GM18909 (cell line): ENCODE data around the gene POFUT2.

Experiments used
- ATAC-seq: cut with Tn5 transposase; IDR thresholded peaks from one replicate; pipeline ENCODE4 v1.9.1; 2021; ENCODE audit warnings: mild to moderate bottlenecking; ENCODE audit not compliant: unreplicated experiment, poor library complexity

POFUT2 gene

DNA sequence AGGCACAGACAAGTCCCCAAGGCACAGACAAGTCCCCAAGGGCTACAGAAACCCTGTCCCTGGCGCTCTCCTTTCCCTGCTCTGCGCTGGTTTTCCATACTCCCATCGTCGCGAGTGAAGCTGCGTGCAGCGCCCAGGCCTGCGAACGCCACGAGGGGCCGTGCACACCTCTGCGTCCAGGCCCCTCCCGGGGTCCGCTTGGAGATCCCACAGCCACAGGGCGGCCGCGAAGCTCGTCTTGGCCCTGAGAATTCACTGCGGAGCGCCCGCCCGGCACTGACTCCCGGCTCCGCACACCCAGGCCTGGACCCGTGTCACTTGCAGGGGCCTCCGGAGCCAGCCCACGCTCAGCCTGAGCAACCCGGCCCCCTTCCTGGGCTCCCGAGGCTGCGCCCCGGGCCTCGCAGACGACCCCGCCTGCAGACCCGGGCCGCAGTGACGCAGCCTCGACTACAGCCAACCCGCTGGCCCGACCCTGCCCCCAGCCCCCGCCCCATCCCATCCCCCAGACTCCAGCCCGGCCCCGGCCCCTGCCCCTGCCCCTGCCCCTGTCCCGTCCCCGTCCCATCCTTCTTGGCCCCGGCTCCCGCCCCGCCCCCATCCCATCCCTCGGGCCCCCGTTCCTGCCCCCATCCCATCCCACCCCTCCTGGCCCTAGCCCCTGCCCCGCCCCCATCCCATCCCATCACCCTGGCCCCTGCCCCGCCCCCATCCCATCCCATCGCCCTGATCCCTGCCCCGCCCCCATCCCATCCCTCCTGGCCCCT lies 841 bp downstream of the POFUT2 start:
- no peak for ATAC-seq

DNA sequence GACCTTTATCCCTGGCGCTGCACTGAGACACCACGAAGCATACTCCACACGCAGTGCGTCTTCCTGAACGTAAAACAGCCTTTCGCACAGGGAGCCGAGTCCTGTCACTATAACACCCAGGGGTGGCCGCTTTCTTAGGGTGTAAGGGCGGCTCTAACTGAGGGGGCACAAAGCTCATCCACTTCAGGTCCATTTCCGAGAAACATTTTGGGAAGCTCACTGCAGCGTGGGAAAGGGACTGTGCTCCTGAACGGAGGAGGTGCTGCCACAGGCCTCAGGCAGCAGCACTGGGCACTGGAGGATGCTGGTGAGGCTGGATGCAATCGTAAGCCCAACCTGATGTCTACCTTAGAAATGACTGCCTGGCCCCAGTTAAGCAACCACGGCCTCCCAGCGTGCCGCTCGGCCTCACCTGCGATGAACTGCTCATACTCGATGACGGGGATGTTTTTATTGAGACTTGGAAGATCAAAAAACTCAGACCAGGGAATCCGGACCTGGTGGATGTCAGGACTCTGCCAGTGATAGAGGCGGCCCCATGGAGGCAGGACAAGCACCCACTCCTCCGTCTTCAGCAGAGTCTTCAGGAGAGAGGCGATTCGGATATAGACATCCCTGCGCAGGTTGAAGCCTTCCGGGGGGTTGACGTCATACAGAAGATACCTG lies 2.3 kb downstream of the POFUT2 start:
- ATAC-seq, result no peak

DNA sequence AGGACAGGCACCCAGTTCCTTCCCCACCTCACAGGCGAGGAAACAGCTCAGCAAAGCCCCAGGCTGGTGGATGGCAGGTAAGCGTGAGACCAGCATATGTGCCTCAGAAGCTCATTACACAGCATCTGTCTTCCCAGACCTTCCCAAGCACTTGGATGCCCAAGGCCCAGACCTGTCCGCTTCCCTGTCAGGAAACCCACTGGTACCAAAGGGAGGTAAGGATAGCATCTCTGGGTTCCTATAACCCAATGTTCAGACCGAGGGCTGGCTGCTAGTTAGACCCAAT lies 3.3 kb downstream of the POFUT2 start:
- ATAC-seq, result no peak

DNA sequence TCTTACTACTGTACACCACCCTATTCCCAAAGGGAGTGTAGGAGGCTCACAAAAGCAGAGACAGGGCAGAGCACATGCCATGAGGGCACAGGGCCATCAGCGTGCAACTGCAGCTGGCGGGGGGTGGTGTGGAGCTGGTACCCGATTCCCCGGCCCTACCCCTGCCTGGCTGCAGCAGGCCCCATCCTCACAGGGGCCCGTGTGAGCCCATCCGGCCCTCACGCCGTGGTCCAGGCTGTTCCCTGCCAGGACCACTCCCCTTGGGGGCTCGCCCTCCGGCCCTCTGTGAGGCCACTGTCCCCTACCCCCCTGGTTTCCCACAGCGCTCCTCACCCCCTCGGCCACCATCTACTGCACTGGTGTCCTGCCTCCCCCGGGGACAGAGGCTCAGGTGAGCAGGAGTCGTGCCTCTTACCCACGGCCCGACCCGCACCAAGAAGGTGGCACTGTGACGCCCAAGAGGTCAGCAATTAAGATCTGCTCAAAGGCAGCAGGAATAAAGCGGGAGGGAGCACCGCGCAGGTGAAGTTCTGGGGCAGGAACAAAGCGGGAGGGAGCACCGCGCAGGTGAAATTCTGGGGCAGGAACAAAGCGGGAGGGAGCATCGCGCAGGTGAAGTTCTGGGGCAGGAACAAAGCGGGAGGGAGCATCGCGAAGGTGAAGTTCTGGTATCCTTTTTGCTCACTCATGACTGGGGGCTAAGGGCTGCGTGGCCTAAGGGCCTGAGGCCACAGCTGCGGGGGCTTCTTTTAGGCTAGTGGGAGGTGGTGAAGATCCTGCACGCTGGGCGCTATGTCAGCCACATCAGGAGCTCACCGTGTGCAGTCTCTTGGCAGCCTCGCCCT lies 3.9 kb downstream of the POFUT2 start:
- no peak for ATAC-seq

DNA sequence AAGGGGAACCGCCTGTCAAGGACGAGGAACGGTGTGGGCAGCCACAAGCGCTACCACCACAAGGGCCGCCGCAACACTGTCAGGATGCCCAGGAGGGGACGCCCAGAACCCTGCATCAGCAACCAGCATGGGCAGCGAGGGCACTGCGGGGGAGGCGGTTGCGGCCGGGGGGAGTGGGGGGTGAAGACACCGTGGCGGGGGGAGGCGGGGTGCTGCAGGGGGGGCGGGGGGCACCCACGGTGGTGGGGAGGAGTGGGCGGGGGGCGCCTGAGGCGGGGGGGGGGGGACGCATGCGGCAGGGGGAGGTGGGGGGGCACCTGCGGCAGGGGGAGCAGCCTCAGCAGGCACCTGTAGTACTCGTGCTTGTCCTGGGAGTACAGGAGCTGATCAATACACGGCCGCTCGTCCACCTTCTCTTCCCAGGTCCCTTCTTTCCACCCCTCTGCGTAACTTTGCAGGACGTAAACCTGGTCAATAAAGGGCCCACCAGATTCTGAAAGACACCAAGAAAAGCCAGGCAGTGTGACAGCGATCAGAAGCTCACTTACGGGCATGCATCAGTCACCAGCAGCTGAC lies 4.6 kb downstream of the POFUT2 start:
- ATAC-seq, result no peak

DNA sequence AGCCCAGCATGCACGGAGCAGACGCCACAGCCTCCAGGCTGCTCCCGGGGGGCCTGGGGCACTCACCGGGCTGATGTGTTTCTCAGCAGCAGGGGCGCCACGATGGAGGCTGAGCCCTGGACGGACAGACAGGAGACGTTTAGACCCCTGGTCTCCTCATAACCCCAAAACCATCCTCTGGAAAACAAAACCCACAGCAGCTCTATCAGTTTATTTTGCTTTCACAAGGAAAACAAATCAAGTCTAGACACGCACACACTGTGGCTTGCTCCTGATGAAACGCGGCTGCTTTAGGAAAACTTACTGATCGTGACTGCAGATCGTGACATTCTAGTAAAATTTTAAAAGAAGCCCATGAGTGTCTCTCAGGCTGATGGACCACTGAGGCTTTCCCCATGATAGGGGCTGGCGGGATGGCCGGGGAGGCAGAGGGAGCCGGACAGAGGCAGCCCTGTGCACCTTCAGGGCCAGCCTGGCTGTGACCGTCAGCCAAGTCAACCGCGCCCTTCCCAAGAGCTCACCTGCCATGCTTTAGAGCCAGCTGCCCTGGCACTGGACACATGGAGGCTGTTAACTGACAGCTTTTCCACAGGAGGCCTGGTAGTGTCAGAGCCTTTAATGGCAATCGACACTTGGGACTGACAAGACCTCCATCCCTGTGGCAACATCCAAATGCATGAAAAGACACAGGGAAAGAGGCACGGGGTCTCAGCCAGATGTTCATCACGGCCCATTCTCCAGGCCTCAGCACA lies 5.2 kb downstream of the POFUT2 start:
- no peak for ATAC-seq

DNA sequence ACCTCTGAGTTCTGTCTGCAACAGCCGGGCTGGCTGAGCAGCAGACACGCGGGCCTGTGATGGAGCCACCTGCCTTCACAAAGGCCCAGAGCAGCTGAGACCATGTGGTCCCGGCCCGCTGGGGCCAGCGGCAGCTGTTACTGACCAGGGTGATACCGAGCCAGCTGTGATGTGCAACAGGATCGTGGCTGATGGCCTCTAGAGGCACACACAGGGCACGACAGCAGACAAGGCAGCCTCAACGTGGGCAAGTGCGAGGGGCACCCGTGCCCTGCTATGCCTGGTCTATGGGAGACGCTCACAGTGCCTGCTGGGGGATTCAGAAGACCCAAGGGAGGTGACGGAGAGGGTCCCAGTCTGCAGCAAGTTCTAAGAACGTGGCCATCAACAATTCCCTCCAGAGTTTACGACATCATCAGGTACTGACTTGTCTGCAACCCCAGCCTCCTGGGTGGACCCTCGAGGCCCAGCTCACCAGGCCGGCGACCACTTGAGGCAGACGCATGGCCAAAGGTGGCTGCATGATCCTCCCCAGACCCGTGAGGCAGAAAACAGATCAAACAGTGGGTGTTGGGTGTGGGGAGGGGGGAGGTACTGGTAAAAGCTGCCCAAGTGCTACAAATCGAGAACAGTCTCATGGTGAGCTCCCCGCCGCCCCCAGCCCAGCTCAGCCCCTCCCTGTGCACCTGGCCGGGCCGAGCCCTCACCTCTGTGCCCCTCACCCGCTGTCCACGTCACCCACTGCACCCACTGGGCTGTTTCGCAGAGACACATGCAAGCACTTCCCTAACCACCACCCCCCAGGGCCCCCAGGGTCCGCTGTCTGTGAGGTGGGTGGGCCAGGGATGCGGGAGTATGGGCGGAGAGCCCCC lies 6.0 kb downstream of the POFUT2 start:
- no peak for ATAC-seq

DNA sequence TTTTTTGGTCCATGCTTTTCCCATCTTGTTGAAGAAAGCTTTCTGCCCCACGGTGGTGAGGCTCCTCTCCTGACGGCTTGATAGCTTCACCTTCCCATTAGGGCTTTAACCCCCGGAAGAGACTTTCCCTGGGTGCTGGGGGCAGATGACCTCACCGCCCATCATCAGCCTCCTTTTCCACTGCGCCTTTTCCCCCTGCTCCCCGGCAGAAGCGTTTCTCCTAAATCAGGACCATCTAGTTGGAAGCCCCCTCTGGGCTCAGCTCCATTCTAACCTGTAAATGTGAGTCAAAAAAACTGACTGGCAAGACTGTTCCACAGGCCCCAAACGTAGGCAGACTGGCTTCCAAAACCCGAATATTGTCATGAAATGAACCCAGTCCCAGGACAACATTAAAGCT lies 6.7 kb downstream of the POFUT2 start:
- no peak for ATAC-seq

DNA sequence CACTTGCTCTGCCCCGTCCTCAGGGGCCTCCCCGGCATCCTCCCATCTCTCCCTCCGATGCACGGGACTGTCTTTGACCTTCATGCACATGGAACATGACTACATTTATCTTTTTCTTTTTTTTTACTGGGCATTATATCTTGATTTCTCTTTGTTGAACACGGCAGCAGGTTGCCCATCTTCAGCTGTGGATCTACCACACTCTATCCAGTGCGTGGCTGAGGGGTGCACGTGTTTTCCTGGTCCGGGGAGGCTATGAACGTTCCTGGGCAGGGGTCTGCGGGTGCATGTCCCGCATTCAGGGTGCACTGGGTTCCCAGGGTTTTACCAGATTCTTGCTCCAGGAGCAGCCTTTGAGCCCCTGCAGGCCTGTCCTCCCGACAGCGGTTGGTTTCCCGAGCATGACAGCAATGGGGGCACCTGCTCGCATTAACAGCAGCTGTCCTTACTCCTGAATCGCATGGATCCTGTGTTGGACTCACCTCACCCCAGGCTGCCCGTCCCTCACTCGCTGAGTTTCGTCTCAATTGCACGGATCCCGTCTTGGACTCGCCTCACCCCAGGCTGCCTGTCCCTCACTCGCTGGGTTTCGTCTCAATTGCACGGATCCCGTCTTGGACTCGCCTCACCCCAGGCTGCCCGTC lies 7.4 kb downstream of the POFUT2 start:
- ATAC-seq, result no peak

DNA sequence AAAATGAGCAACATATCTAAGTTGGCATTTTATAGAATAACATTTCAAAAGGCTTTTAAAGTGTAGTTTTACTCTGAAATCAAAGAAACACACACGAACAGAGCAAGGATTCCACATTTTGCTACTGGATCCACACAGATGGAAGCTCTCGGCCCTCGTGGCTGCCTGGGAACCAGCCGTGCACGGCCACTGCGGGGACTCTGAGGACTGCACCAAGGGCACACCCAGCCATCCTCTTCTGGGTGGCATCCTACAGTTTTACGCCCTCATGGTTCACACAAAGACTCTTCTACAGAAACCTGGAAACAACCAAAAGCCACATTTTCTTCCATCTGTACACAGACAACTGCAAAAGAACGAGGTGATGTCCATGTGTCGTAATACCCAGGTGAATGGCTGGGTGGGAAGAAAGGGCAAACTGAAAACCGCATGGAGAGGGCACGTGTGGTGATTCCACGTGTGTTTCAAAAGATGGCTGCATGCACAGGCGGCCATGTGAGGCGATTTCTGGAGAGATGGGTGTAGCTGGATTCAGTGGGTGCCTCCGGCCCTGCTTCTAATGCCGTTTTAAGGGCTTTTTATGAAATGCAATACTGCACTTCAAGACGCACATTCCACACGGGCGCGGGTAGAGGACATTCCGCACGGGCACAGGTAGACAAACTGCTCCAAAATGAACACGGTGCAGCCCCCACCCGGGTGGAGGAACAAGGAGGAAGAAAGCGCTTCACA lies 8.1 kb downstream of the POFUT2 start:
- ATAC-seq, result no peak

DNA sequence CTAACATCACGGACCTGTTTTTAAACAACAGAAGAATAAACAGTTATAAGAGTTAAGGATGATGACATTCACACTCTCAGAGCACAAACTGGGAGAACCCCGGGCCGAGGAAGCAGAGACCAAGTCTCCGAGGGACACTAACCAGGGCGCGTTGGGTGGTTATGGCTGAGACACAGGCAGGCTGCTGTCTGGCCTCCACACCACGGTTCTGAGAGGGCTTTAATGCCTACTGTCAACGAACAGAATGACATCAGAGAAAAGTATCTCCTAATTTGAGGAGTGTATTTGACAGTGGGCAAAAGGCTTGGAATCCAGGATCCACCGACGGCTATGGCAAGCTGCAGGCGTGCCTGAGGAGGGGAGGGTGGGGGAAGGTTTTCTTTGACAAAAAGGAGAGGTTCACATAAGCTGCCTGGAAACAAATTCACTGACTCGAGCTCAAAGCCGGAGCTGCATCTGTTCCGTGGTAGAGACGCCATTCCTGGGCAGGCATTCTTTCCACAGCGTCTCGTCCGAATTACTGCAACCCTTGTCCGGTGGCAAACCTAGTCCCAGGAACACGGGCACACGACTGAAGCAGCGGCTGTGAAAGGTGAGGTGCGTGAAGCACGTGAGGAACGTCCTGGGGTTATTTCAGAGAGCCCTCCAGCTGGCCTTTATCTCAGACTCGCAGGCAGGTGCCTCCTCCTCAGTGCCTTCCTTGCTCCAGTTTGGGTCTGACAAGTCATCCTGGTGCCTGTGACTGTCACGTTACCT lies 9.4 kb downstream of the POFUT2 start:
- no peak for ATAC-seq

DNA sequence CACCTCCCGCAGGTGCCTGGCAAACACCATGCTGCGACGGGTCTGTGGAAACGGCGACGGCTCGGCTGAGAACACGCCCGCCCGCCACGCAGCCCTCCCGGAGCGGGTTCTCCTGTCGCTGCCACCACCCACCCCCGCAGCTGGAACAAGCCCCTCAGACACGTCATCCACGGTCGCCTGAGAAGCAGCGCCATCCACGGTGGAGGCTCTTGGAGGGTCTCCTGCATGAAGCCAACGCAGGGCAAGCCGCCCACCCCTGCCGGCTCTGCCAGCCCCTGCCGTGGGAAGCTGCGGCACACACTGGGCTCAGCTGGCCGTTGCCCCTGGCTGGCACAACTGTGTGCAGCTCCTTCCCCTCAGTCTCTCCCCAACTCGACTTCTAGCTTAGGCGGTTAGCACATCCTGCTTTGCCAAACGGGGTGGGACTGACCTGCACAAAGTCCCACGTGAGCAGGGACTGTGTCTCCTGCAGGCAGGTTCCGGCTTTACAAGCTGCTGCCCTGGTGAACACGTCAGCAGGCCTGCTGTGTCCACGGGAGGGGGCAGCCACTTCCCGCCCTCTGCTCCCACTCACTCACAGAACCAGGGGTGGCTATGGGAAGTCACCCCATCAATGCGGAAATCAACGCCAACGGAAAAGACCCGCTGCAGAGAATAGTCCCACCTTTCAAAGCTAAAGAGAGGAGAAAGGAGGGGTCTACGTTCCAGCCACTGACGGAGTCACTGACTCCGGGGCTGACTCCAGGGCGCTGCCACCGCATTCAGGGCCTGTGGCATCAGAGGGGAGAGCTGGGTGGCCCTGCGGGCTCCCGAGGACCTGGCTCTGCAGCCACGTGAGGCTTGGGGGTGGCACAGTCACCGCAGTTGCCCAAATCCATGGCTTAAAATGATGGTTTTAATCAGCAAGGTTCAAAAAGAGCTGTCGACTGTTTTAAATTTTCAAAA lies 10.3 kb downstream of the POFUT2 start:
- ATAC-seq, result no peak

DNA sequence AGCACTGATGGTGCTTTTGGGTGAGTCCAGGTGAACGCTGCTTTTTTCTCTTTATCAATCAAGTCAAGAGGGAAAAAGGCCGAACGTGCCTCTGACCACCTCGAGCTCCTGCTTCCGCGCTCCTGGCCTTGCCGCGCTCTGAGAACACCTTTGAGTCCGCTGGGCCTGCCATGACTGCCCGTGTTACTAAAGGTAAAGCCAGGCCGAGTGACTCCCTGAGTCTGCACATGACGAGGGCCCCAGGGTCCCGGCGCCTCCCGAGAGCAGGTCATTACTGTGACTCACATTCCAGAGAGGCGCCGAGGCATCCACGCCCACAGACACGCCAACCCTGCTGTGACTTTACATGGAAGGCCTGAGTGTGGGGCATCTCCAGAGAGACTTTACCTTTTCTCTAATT lies 11.1 kb downstream of the POFUT2 start:
- no peak for ATAC-seq

DNA sequence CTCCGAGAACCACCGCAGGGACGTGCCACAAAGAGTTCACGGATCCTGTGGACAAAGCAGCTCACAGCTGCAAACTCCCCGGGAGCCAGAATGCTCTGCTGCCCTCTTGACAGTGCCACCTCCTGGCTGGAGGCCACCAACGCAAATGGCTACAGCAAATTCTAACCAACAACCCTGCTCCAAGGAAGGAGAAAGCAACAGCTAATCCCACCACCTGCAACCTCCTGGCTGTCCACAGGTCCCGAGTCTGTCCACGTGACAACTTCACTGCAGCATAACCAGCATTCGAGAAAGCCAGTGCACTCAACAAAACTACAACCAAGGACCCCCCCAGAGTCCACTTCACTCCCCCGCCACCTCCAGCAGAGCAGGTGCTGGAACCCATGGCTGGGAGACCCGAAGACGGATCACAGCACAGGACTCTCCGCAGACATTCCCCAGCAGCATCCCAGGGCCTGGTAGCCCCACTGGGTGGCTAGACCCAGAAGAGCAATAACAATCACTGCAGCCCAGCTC lies 17.3 kb downstream of the POFUT2 start:
- no peak for ATAC-seq

DNA sequence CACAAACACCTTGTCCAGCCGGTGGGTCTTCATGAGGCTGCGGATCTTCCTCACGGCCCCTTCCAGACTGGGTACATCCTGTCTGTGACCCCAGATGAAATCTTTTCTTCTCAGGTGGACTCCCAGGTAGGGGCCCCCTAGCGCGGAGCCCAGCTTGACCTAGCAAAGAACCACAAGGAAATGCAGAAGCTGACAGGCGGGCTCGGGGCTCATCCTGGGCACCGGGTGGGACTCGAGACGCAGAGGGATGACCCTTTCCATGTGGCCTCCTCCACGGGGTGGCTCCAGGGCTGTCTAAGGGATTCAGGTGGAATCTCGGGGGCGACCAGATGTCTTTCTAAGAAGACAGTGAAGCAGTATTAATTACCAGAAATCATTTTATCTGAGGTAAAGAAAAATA lies 17.8 kb downstream of the POFUT2 start:
- ATAC-seq, result no peak

DNA sequence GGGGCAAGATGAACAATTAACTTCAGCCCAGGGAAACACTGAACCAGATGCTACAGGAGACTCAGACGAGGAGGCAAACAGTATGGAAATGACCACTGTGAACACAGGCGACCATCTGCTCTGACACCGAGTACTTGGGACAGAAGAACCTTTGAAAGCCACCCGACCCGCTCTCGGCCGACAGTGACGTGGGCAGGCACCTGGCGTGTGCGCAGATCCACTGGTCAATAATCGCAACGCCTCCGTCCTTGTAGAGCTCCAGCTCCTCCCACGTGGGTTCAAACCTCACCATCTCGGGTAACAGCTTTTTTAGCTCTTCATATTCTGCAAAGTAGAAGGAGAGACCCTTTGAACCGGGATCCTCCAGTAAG lies 20.3 kb downstream of the POFUT2 start:
- ATAC-seq, result no peak
